GM10266 (cell line): ENCODE results near the gene CYTIP.
A peak's percentile ranks its signal among the peaks of the same experiment; 100 is the strongest.

ENCODE experiments used
- DNase-seq: peaks from one replicate; pipeline ENCODE4 v3.0.0; 2012; ENCODE audit errors: extremely low spot score
- TF ChIP-seq, protein P1 (sequence below): IDR thresholded peaks from 2 replicates; pipeline ENCODE4 v1.5.1; 2012; ENCODE audit warnings: mild to moderate bottlenecking, low read depth; ENCODE audit not compliant: control insufficient read depth, insufficient read depth; ENCODE audit errors: missing control alignments

Gene CYTIP

DNA sequence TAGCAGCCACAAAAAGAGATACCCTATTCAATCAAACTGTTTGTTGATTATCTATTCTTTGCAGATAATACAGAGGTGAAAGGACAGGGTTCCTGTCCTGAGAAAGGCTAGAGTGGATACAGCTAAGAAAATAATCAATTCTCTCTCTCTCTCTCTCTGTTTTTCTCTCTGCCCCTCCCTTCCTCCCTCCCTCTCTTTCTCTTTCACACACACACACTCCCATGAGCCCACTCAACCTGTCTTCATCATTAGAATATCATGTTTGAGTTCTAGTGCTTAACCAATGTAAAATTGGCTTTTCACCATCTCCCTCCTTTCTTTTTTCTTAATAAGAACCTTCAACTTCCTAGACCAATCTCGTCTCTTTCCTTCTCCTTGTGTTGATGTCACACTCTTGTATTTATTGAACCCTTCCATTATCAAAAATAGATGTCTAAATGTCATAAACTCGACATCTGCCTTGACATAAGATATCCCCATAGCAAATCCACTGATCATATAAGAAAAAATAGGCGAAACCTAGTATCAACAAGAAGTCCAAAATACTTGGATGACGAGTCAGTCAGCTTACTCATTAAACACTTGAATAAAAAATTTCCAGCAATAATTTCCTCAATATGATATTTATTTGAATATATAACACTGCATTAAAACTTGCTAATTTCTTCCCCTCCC, 42.8 kb upstream of the CYTIP start:
- TF ChIP-seq, protein P1, sequence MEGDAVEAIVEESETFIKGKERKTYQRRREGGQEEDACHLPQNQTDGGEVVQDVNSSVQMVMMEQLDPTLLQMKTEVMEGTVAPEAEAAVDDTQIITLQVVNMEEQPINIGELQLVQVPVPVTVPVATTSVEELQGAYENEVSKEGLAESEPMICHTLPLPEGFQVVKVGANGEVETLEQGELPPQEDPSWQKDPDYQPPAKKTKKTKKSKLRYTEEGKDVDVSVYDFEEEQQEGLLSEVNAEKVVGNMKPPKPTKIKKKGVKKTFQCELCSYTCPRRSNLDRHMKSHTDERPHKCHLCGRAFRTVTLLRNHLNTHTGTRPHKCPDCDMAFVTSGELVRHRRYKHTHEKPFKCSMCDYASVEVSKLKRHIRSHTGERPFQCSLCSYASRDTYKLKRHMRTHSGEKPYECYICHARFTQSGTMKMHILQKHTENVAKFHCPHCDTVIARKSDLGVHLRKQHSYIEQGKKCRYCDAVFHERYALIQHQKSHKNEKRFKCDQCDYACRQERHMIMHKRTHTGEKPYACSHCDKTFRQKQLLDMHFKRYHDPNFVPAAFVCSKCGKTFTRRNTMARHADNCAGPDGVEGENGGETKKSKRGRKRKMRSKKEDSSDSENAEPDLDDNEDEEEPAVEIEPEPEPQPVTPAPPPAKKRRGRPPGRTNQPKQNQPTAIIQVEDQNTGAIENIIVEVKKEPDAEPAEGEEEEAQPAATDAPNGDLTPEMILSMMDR, result no peak
- no peak for DNase-seq

DNA sequence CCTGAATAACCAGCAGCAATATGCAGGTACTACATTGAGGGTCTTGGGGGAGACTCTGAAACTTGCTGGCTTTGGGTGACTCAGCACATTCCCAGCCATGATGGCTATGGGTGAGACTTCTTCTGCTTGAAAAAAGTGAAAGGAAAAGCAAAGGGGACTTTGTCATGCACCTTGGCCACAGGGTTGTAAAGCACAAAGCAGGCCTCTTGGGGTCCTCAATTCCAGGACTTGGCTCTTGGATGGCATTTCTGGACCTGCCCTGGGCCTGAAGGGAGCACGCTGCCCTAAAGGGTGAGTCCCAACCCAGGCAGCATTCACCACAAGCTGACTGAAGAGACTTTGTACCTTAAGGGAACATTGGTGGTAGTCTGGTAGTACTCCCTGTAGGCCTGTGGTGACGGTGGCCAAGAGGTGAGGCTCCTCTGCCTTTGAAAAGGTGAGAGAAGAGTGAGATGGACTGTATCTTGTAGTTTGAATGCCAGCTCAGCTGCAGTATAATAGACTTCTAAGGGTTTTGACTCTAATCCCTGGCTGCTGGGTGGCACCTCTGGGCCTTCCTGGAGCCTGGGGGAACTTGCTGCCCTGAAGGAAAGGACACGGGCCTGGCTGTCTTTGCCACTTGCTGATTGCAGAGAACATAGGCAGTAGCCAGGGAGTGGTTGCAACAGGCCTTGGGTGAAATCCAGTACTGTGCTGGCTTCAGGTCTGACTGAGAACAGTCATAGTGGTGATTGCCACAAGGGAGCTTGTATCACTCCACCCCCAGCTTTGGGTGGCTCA, 36.5 kb upstream of the CYTIP start:
- TF ChIP-seq, protein P1, result no peak
- DNase-seq, result peak; percentile 13

DNA sequence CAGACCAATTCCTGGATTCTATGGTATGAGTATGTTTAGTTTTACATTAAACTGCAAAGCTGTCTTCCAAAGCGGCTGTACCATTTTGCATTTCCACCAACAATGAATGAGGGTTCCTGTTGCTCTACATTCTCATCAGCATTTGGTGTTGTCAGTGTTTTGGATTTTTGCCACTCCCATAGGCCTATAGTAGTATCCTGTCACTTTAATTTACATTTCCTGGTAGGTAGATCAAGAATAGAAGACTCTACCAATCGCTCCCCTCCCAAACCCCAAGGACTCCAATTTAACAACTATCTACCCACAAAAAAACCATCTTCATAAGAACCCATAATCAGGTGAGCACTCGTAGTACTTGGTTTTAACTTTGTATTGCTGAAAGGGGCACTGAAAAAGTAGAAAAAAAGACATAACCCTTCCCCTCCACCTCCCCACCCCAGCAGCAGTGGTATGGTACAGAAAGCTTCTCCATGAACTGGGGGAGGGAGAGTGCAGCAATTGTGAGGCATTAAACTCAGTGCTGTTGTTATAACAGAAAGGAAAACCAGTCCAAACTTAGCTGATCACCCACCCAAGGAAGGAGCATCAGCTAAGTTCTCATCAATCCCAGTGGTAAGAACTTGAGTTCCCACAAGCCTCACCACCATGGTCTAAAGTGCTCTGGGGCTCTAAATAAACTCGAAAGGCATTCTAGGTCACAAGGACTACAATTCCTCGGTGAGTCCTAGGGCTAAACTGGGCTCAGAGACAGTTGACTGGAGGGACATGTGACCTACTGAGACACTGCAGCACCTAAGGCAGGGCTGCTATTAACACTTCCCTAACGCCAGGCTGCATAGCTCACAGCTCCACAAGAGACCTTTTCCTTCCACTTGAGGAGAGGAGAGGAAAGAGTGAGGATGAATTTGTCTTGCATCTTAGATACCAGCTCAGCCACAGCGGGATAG, 35.5 kb upstream of the CYTIP start:
- DNase-seq, result no peak
- TF ChIP-seq, protein P1, result no peak

DNA sequence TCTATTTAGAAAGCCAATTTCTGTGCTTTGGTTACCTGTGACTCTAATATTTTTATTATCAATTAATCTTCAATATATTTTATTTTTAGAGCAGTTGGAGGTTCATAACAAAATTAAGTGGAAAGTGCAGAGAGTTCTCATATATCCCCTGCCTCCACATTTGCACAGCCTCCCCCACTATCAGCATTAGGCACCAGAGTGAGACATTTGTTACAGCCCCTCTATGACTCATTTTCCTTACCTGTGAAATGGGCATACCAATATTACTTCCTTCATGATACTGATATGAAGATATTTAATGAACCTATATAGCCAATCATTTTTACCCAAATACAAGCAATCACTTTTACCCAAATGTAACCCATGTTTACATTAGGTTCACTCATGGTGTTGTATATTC, 34.0 kb upstream of the CYTIP start:
- TF ChIP-seq, protein P1, result no peak

DNA sequence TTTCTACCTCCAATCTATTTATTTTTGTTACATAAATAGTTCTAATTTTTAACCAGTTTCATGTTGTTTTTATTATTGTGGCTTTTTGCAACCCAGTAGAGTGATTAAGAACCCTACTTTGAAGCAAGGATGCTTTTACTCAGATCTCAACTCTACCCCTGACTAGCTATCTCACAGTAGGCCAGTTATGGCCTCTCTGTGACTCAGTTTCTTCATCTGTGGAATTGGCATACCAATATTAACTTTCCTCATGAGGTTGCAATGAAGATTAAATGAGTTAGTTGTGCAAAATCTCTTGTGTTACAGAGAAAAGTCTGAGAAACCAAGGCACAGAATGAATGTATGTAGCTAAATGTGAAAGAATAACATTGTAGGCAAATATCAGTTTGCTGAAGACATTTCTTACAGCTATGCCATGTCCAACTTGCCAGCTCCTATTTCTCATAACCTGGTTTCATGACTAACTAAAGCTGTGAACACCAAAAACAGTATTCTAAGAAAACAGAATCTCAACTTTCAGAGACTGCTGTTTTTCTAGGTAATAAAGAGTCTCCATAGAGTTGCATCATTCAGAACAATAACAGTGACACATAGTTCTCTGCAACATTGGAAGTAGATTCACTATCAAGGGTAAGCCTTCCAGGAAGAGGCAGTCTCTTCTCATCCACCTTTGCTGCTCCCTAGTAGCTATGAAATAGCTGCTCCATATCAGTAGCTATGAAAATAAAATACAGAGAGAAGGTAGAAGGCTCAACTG, 33.2 kb upstream of the CYTIP start:
- TF ChIP-seq, protein P1, result no peak
- no peak for DNase-seq

More for the DNA sequence above, 34.0 kb upstream of the CYTIP start:
- no peak for DNase-seq

DNA sequence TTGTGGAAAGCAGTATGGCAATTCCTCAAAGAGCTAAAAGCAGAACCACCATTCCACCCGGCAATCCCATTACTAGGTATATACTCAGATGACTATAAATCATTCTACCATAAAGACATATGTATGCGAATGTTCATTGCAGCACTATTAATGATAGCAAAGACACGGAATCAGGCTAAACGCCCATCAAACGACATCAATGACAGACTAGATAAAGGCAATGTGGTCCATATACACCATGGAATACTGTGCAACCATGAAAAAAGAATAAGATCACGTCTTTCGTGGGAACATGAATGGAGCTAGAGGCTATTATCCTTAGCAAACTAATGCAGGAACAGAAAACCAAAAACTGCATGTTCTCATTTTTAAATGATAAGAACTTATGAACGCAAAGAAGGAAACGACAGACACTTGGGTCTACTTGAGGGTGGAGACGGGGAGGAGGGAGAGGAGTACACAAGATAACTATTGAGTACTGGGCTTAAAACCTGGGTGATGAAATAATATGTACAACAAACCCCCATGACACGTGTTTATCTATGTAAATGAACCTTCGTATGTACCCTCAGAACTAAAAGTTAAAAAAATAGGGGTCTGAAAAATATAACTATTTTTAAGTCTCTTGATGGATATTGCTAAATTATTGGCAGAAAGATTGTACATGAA, 32.0 kb upstream of the CYTIP start:
- TF ChIP-seq, protein P1, result no peak
- DNase-seq, result no peak
